ENCODE data around the gene HPN.
"Not testable (repeated sequence)": the region's sequence is repeated elsewhere in the genome, so short reads cannot be mapped to it uniquely, and the experiment has no call there.

Gene HPN

DNA sequence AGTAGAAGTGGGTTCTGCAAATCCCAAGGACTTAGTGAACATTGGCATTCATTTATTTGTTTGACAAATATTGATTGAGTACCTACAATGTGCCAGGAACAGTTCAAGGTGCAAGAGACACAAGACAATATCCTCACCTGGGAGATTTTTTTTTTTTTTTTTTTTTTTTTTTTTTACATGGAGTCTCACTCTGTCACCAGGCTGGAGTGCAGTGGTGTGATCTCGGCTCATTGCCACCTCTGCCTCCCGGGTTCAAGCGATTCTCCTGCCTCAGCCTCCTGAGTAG lies 13.0 kb upstream of the HPN start:
- DNase-seq: not testable (repeated sequence)

DNA sequence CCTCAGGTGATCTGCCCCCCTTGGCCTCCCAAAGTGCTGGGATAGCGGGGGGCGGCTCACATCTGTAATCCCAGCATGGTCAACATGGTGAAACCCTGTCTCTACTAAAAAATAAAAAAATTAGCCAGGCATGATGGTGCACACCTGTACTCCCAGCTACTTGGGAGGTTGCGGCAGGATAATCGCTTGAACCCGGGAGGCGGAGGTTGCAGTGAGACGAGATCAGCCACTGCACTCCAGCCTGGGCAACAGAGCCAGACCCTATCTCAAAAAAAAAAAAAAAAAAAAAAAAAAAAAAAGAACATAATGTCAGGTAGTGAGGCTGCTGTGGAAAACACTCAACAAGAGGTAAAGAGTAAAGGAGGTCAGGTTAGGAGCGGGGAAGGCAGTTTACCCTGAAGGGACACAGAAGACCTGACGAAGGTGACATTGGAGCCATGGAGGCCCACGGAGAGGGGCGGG lies 12.2 kb upstream of the HPN start:
- DNase-seq: not testable (repeated sequence)

DNA sequence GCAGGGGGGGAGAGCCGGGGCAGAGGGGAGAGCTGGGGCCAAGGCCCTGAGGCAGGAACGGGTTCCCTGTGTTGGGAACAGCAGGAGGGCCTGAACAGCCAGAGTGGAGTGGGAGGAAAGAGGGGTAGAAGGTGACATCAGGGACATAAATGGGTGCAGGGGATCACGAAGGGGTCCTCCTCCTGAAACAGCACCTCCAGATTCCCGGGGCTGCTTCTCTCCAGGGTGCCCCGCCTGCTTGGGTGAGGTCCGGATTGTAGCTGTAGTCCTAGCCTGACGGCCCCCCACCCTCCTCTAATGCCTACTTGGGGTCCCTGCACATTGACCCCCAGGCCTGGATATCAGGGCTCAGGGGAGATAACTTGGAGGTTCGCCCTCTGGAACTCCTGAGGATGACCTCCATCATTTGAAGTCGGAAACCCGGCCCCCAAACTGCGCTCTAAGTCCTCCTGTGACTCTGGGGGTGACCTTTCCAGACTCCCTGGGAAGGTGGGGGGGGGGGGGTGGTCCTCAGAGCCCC lies 11.7 kb upstream of the HPN start:
- no peak for DNase-seq

DNA sequence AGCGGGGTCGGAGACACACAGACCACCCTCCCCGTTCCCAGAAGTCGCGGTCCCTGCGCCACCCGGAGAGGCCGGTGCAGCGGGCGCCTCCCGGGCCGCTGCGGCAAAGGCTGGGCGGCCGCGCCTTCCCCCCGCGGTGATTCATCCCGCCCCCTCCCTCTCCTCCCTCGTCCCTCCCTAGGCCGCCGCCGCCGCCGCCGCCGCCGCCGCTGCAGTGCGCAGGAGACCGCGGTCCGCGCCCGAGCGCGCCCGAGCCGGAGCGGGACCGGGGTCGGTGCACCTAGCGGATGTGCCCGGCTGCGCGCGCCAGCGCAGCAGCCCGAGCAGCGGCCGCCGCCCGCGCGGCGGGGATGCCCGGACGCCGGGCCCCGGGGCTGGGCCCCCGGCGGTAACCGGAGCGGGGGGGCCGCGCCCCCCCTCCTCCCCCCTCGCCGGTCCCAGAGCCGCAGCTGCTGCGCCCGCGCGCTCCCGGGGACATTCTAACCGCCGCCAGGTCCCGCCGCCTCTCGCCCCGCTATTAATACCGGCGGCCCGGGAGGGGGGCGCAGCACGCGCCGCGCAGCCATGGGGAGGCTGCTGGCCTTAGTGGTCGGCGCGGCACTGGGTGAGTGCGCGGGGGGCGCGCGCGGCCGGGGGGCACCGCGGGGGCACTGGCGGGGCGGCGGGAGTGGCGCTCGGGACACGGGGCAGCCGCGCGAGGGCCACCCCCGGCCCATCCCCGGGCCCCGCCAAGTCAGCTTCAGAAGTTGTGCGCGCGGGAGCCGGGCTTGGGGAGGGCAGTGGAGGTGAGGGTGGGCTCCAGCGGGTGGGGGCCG lies 11.1 kb upstream of the HPN start, which contains the start of gene SCN1B:
TSS of gene SCN1B (plus strand) at position 214 of the 815 bp plus-strand sequence. CDS start at position 565, 351 bp downstream.
- peak; percentile 77 for DNase-seq

DNA sequence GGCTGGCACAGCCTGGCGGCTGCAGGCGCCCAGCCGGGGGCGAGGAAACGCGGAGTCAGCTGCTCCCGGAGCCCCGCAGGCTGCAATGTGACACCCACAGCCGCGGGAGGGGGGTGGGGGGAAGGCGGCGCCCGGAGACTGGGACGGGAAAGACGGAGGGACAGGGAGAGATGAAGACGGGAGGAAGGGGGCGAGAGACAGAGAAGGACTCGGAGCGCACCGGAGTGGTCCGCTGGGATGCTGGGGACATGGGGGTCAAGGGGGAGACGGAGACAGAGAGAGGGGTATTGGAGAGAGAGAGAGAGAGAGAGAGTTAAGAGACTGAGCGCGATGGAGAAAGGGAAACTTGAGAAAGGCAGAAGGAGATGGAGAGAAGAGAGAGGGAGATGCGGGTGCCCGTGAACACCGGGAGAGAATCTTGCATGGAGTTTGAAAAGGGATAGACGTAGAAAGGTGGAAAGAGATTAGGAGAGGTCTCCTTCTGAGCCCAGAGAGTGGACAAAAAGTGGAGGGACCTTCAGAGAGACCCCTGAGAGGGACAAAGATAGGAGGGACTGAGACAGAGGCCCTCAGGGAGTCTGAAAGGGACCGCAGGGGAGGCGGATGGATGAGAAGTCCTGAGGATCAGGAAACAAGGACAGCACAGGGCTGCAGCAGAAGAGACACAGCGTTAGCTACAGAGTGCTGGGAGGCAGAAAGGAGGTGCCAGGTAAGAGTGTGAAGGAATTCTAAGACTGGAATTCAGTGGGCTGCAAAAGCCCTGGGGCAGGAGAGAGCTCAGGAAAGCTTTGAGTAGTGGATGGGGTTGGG lies 10.2 kb upstream of the HPN start:
- DNase-seq: peak; percentile 31

DNA sequence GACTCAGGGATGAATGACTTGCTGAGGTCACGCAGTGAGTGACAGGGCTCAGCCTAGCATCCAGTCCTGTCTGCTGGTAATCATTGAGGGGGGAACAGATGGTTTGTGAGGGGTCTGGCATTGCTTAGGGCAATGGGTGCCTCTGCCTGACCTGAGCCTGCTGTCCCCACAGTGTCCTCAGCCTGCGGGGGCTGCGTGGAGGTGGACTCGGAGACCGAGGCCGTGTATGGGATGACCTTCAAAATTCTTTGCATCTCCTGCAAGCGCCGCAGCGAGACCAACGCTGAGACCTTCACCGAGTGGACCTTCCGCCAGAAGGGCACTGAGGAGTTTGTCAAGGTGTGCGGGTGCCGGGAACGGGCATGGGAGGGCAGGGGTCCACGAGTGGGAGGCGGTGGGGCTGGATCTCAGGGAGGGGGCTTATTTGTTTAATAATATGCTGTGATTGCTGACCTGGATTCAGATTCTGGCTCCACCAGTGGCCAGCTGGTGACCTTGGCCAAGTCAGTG lies 9.1 kb upstream of the HPN start:
- DNase-seq: no peak

DNA sequence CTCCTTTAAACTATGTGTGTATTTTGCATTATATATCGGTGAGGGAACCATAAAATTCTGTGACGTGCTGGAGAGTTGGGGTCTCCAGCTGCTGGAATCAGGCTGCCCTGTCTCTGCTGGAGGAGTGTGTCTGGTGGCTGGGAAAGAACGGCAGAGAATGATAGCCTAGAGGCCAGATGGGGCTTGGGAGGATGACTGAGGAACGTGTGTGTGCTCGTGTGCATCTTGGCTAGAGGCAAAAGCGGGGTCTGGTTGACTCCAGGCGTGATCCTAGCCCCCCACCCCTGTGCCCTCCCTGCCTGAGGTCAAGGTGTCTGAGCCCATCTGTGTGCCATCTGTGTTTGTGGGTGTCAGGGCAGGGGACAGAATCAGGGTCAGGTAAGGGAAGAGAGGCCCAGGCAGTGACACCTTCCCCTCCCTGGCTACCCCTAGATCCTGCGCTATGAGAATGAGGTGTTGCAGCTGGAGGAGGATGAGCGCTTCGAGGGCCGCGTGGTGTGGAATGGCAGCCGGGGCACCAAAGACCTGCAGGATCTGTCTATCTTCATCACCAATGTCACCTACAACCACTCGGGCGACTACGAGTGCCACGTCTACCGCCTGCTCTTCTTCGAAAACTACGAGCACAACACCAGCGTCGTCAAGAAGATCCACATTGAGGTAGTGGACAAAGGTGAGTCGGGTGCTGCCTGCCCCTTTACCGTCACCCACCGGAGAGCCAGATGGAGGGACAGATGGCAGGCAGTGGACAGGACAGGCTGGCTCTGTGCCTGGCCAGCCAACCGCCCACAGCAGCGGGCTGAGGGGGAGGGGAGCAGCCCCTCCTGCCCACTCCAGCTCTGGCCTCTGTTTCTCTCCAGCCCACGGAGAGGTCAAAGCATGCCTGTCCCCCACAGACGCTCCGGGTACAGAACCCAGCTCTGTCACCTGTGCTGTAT lies 8.2 kb upstream of the HPN start:
- DNase-seq: no peak

DNA sequence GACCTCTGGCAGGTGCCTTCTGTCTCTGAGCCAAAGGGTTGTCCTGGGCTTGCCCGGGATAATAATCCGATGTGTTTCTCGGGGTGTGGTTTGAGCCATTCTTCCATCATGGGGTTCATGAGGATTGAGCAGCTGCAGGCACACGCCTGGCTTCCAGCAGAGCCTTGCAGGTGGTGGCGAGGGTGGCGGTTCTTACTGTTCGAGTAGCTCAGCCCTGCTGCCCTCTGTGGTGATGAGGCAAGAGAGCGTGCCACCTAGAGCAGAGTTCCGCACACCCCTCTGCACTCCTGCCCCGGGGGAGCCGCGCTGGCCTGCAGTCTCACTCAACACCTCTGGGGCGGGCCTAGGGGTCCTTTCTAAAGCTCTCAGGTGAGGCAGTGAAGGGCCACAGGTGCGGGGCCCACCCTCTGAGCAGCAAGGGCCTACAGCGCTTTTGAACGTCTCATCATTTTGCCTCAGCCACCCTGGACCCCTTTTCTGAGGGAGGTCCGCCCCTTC lies 7.5 kb upstream of the HPN start:
- DNase-seq: no peak

DNA sequence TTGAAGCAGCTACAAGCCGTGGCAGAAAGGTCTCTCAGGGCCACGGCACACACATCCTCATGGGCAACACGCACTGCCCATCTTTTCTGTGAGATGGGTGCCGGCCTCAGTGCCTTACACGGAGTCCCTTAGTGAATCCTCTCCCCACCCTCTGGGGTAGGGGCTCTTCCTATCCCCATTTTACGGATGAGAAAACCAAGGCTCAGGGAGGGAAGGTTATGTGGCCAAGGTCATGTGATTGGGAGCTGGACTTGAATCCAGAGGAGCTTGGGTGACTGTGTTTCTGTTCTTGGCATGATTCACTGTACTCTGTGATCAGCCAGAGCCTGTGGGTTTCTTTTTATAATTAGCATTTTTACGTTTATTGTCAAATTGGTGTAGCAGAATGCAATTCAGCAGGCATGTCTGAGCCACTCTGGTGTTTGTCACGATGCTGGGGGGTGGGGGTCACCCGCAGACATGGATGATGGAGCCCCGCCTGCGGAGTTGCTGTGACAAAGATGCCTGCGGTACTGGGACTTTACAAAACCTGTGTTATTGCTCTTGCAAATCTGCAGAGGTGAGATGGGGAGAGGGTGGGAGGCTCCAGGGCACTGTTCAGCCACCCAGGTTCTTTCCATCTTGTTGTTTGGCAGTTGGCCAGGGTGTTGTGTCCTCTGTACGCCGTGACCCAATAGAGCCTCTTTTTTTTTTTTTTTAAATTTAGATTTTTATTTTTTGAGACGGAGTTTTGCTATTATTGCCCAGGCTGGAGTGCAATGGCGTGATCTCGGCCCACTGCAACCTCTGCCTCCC lies 6.7 kb upstream of the HPN start:
- DNase-seq: no peak

DNA sequence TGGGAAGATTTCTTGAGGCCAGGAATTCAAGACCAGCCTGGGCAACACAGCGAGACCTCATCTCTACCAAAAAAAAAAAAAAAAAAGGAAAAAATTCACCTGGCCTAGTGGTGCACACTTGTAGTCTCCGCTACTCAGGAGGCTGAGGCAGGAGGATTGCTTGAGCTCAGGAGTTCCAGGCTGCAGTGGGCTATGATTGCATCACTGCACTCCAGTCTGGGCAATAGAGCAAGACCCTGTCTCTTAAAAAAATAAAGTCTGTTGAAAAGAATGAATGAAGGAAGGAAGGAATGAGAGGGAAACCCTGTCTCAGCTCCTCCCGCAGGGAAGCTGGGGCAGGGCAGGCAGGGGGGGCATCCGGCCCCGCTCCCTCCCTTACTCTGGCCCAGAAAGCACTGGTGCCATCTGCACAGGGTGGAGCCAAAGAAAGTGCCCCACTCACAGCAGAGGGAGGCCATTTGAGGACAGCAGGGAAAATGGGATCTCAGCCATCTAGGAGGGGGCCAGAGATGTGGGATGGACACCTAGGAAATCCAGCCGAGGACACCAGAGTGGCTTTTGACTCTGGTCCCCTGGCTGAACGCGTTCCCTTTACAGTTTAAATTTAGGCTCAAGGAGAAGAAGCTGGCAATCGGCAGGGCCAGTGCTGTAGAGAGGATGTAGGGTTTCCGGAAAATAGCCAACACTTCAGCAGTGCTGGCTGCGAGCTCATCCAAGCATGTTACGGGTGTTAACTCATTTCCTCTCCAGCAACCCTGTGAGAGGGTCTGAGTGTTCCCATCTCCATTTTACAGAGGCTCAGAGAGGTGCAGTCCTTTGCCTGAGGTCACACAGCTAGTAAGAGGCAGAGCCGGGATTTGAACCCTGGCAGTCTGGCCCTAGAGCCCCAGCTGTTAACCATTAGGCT lies 3.6 kb upstream of the HPN start:
- no peak for DNase-seq

DNA sequence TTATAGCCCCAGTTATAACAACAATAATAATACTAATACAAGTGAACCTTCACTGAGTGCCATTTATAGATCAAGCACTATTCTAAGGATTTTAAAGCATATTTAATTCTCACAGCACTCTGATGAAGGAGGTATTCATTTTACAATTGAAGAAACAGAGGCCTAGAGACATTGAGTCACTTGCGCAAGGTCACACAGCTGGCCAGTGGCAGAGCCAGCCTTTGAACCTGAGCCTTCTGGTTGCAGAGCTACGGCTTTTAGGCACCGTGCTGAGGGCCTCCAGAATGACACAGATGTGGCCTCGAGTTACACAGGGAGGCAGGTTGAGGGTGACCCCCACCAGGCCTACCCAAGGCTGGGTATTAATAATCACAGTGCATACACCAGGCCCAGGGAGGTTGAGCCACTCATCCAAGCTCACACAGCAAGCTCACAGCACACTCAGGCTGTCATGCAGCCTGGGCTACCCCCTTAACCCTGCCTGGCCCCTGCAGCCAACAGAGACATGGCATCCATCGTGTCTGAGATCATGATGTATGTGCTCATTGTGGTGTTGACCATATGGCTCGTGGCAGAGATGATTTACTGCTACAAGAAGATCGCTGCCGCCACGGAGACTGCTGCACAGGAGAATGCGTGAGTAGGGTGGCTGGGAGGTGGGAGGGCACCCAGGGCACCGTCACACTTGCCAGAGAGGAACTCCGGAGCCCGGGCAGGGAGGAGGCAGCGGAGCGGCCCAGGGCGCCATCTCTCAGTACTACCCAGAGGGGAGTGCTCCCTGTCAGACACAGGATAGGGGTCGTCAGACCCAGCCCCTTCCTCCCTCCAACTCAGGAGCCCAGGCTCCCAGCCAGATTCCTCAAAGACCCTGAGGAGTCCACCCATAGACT lies 2.7 kb upstream of the HPN start:
- no peak for DNase-seq

DNA sequence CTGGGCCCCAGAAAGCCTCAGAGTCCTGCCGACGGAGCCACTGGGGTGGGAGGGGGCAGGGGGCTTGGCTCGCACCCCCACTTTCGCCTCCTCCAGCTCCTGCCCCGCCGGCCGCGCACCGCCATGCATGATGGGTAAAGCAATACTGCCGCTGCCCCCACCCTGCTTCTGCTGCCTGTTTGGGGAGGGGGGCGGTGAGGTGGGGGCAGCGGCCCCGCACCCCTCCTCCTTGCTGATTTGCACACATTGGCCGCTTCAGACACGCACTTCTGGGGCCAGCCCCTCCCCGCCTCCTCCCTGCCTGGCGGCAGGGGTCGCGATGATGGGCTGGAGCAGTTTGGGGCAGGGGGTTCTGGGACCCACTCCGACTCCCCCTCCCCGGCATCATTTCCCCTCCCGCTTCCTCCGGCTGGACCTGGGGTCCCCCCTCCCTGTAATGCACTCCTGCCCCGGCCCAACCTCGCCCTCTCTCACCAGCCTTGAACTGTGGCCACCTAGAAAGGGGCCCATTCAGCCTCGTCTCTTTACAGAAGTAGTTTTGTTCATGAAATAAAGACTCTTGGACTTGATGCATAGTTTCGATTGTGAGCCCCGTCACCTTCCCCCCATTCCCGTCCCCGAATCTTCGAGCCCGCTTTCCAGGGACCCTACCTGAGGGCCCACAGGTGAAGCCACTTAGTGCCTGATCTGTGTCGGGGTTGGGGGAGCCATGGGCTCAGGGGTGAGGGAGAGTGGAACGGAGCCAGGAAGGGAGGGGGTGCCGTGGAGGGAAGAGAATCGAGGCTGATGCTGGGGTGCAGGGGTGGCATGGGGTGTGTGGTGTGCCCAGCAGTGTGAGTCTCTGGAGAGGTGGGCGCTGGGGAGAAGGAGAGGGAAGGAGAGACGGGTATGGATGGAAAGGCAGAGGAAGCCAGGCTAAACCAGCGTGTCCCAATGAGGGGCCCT lies 1.4 kb upstream of the HPN start:
- DNase-seq: no peak

DNA sequence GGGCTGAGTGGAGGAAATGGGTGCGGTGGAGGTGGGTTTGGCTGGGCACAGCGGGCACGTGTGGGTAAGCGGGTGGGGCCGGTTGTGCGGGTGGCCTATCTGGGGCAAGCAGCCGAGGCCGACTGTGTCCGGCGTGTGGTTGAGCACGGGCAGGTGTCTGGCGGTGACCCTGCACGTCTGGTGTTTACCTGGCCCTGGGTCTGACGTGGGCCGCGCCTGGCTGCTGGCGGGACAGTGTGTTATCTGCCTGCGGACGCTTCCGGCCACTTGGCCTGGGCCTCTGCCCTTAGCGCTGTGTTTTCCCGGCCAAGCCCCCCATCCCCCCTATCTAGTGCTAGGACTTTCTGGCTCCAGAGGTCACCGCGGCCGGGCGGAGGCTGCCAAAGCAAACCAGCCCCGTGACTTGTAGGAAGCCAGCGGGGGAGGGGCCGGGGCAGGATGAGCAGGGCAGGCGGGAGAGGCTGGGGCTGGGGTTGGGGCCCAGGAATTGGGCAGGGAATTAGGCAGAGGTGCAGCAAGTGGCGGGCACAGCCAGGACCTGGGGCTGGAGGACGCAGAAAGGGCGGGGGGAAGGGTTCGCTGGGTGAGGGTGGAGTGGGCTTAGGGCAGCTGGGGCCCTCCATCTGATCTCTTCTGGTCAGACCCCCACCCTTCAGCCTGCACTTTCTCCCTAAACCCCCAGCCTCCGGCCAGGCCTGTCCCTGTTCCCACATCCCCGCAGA lies 534 bp upstream of the HPN start:
- no peak for DNase-seq

DNA sequence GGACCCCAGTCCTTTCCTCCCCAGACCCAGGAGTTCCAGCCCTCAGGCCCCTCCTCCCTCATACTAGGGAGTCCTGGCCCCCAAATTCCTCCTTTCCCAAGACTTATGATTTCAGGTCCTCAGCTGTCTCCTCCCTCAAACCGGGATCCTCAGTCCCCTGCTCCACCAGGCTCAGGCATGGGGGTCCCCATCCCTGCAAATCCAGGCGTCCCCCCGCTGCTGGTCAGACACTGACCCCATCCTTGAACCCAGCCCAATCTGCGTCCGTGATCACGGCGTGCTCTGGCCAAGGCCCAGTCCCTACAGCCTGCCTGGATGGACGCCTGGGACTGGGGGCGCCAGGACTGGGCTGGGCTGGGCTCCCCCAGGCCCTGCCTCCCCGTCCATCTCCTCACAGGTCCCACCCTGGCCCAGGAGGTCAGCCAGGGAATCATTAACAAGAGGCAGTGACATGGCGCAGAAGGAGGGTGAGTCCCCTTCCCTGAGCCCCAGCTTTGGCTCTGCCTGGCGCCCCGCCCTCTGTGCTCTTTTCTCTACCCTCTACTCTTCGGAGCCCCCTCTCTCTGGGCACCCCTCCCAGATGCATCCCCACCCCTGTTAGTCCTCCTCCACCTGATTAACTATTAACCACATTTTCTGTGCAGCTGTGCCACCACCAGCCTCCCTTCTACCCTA lies 672 bp downstream of the HPN start:
- DNase-seq: no peak

DNA sequence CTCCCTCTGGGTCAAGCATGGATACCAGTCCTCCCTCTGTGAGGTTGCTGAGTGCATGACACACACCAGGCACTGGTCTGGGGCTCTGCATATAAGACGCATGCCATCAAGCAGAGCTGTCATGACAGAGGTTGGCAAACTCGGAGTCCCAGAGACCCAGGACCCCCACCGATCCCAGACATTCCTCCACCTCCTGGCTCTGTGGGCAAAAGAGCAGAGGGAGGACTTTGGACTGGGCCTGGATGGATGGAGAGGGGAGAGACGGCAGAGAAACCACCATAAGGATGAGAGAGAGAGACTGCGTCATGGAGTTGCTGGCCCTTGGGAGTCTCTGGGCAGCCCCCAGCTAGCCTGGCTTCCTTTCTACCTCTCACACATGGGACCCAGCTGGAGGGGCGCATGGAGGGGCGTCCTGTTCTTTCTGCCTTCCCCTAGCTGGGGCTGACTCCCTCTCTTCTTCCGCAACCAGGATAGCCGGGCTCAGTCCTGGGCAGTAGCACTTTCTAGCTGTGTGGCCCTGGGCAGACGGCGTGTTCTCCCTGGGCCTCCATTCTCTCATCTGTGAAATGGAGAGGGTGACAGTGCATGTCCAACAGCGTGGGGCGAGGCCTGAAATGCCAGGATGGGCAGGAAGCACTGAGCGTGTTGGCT lies 1.6 kb downstream of the HPN start:
- DNase-seq: no peak

DNA sequence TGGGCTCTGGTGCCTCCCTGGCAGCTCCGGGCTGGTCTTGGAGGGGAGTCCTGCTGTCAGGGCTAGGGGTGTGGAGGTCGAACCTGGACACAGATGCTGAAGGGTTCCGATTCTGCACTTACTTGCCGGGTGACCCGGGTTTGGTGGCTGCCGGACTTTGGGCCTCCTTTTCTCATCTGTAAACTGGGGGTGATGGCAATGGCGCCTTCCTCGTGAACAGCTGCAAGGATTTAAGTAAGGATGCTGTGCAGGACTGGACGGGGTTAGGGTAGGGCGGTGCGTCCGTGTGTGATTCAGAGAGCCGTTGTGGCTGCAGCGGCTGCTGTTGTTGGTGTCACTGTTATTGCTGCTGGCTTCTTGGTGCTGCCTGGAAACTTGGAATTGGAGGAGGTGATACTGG lies 2.4 kb downstream of the HPN start:
- DNase-seq: no peak
